Osteocyte (in vitro differentiated cells): ENCODE measurements around the gene LIG1. TPM values are rescaled to one million over a fixed set of nuclear protein-coding genes. Genes with fewer than 3 reads are reported as not detected.

Experiments used
- DNase-seq: peaks from one replicate; pipeline ENCODE4 v3.0.0; 2021; ENCODE audit warnings: mixed read lengths; ENCODE audit not compliant: unreplicated experiment; ENCODE audit errors: extremely low spot score
- H3K27ac Mint-ChIP-seq: one replicate; pipeline ENCODE4 v1.8.0; 2021; ENCODE audit warnings: mild to moderate bottlenecking, mixed read lengths; ENCODE audit not compliant: unreplicated experiment
- H3K27me3 Mint-ChIP-seq: one replicate; pipeline ENCODE4 v1.8.0; 2021; ENCODE audit warnings: mixed read lengths; ENCODE audit not compliant: unreplicated experiment
- H3K36me3 Mint-ChIP-seq: one replicate; pipeline ENCODE4 v1.8.0; 2021; ENCODE audit warnings: mixed read lengths; ENCODE audit not compliant: unreplicated experiment
- H3K4me1 Mint-ChIP-seq: one replicate; pipeline ENCODE4 v1.8.0; 2021; ENCODE audit warnings: mixed read lengths; ENCODE audit not compliant: unreplicated experiment
- H3K4me3 Mint-ChIP-seq: one replicate; pipeline ENCODE4 v1.8.0; 2021; ENCODE audit warnings: mild to moderate bottlenecking, moderate library complexity, mixed read lengths; ENCODE audit not compliant: unreplicated experiment
- H3K9me3 Mint-ChIP-seq: one replicate; pipeline ENCODE4 v1.8.0; 2021; ENCODE audit warnings: mixed read lengths; ENCODE audit not compliant: unreplicated experiment
- total RNA-seq: library from RNA; stranded (reverse); gene quantifications from 2 replicates; pipeline ENCODE4 v1.2.1, GENCODE V29; 2021
- TF ChIP-seq, protein P1 (sequence below): fragments of 200-600 bp; sonication (generic); IDR thresholded peaks from 2 replicates; pipeline ENCODE4 v1.5.0; 2021; ENCODE audit warnings: antibody characterized with exemption, mild to moderate bottlenecking, moderate library complexity

The LIG1 gene
- total RNA-seq, 1 donor from 2014 or later, result 23.0 TPM

DNA sequence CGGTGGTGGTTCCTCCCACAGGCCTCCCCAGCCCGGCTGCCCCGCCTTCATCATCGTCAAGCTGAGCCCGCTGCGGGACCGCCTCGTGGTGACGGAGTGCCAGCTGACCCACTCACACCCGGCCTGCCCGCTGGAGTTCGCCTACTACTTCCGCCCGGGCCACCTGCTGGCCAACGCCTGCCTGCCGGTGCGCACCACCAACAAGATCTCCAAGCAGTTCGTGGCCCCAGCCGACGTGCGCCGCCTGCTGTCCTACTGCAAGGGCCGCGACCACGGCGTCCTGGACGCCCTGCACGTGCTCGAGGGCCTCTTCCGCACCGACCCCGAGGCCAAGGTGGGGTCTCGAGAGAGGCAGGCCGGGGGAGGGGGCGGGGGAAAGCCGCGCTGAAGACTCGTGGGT, 12.3 kb upstream of the LIG1 start:
- H3K27ac Mint-ChIP-seq, result no peak overlapping the region
- no peak overlapping the region for H3K4me3 Mint-ChIP-seq
- H3K9me3 Mint-ChIP-seq, result peaks cover 9% of the 10 kb centered on the region
- DNase-seq, result no peak
- TF ChIP-seq, protein P1, sequence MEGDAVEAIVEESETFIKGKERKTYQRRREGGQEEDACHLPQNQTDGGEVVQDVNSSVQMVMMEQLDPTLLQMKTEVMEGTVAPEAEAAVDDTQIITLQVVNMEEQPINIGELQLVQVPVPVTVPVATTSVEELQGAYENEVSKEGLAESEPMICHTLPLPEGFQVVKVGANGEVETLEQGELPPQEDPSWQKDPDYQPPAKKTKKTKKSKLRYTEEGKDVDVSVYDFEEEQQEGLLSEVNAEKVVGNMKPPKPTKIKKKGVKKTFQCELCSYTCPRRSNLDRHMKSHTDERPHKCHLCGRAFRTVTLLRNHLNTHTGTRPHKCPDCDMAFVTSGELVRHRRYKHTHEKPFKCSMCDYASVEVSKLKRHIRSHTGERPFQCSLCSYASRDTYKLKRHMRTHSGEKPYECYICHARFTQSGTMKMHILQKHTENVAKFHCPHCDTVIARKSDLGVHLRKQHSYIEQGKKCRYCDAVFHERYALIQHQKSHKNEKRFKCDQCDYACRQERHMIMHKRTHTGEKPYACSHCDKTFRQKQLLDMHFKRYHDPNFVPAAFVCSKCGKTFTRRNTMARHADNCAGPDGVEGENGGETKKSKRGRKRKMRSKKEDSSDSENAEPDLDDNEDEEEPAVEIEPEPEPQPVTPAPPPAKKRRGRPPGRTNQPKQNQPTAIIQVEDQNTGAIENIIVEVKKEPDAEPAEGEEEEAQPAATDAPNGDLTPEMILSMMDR, result no peak
- peaks cover 21% of the 10 kb centered on the region for H3K36me3 Mint-ChIP-seq
- no peaks in the 10 kb centered on the region for H3K27me3 Mint-ChIP-seq
- H3K4me1 Mint-ChIP-seq, result no peaks in the 10 kb centered on the region

DNA sequence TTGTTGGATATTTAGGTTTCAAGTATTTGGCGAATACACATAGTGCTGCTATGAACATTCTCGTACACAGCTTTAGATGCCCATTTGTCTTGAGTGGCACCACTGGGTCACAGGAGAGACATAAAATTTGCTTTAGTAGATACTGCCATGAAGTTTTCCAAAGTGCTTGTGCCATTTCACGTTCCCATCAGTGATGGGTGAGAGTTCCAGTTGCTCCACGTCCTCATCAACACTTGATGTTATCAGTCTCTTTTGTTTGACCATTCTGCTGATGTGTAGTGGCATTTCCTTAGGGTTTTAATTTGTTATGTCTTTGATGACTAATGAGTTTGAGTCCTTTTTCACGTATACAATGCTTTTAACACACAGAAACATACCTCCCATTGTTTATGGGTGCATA, 11.4 kb upstream of the LIG1 start:
- DNase-seq, result no peak
- TF ChIP-seq, protein P1, result no peak
- Mint-ChIP-seq H3K27me3 (no peaks in the 10 kb centered on the region), H3K36me3 (peaks cover 21% of the 10 kb centered on the region), H3K27ac (no peak overlapping the region), H3K4me3 (no peak overlapping the region), H3K9me3 (peaks cover 9% of the 10 kb centered on the region), H3K4me1 (no peaks in the 10 kb centered on the region)

DNA sequence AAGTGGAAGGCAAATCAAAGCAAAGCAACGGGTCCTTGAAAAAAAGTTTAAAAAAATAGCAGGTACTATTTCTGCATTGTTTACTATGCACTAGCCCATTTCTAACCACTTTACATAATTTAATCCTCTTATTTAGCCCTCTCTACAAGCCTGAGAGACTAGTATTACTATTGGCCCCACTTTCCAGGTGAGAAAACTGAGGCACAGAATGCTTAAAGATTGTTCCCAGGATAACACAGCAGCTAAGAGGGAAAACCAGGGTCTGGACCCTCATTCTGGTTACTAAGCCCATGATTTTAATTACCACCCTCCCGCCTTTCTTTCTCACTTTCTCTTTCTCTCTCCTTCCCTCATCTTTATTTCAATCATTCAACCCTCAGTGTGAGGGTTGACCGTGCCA, 6.1 kb upstream of the LIG1 start:
- DNase-seq, result no peak
- H3K36me3 Mint-ChIP-seq, result peaks cover 24% of the 10 kb centered on the region
- peaks cover 3% of the 10 kb centered on the region for H3K9me3 Mint-ChIP-seq
- TF ChIP-seq, protein P1, result no peak
- no peak overlapping the region for H3K27ac Mint-ChIP-seq
- no peaks in the 10 kb centered on the region for H3K27me3 Mint-ChIP-seq
- H3K4me3 Mint-ChIP-seq, result no peak overlapping the region
- H3K4me1 Mint-ChIP-seq, result peaks cover 3% of the 10 kb centered on the region

DNA sequence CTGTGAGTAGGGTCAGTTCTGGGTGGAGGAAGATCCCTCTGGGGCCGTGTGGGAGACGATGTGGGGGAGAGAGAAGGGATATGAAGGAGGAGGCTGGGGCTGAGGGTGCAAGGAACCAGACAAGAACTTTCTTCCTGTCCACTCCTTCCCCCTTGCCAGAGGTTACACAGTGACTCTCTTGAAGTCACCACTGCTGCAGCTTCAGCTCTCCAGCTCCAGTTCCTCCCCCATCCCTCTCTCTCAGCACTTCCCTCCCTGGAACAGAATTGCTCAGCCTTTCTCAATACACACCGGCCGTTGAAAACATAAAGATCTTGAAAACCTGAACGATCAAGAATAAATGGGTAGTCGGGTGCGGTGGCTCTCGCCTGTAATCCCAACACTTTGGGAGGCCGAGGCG, 5.4 kb upstream of the LIG1 start:
- Mint-ChIP-seq H3K36me3 (peaks cover 20% of the 10 kb centered on the region), H3K4me1 (peaks cover 9% of the 10 kb centered on the region), H3K9me3 (no peaks in the 10 kb centered on the region), H3K4me3 (no peak overlapping the region), H3K27ac (no peak overlapping the region), H3K27me3 (no peaks in the 10 kb centered on the region)
- TF ChIP-seq, protein P1, result no peak
- no peak for DNase-seq

DNA sequence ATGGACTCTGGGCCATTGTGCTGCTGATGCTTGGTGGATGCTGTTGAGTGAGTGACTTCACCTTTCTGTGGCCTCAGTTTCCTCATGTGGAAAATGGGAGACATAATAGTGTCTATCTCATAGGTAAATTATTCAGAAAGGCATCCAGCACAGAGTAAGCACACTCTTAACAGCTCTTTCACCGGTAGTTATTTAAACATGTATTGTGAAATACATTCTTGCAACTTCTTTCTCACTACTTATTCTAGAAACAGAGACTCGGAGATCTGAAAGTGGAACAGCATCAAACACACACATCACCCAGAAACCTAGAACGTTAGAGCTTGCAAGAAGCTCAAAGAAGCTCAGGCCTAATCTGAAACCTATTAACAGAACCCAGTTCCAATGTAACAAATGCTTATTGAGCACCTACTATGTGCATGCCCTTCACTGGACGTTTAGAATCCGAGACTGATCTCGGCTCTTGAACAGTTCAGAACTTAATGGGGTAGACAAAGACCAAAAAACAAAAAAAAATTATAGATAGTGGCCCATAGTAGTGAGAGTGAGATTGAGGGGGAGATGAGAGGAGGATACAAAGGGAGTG, 4.4 kb upstream of the LIG1 start:
- no peak for DNase-seq
- Mint-ChIP-seq H3K4me3 (no peak overlapping the region), H3K36me3 (peaks cover 15% of the 10 kb centered on the region), H3K27ac (no peak overlapping the region), H3K27me3 (no peaks in the 10 kb centered on the region), H3K4me1 (peaks cover 15% of the 10 kb centered on the region), H3K9me3 (no peaks in the 10 kb centered on the region)
- TF ChIP-seq, protein P1, result no peak
